ENCODE data around the gene ZNF17. TPM values are rescaled to one million over a fixed set of nuclear protein-coding genes. Genes with fewer than 3 reads are reported as not detected.
A peak's percentile ranks its signal among the peaks of the same experiment; 100 is the strongest.

Gene ZNF17
- total and polyA plus RNA-seq, 4 donors, result 2.1 to 15.8 (median 9.5) TPM

DNA sequence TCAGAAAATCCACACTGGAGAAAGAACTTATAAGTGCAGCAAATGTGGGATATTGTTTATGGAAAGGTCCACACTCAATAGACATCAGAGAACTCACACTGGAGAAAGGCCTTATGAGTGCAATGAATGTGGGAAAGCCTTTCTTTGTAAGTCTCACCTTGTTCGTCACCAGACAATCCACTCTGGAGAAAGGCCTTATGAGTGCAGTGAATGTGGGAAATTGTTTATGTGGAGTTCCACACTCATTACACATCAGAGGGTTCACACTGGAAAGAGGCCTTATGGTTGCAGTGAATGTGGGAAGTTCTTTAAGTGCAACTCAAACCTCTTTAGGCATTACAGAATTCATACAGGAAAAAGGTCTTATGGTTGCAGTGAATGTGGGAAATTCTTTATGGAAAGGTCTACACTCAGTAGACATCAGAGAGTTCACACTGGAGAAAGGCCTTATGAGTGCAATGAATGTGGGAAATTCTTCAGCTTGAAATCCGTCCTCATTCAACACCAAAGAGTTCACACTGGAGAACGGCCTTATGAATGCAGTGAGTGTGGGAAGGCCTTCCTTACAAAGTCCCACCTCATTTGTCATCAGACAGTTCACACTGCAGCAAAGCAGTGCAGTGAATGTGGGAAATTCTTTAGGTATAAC is 33.3 kb upstream of the ZNF17 start:
- peaks cover 13 to 15% of the 10 kb centered on the region in 2 donors for H3K36me3 ChIP-seq (ENCODE audit: control insufficient read depth in 1 of 2, insufficient read depth in 2 of 2, low read length in 1 of 2)
- H3K27ac ChIP-seq (ENCODE audit: low read depth in 1 of 2, low read length in 2 of 2), result no peak overlapping the region
- intact Hi-C loops (cut with DNase I), result no loop called here
- DNase-seq (no peak), ATAC-seq (ENCODE audit: low FRiP score) (no peak)
- peaks cover 21% of the 10 kb centered on the region for H3K9me3 ChIP-seq (ENCODE audit: control insufficient read depth, low read length)
- no peaks in the 10 kb centered on the region for H3K27me3 ChIP-seq (ENCODE audit: control insufficient read depth in 1 of 2, insufficient read depth in 2 of 2, low read length in 1 of 2)
- H3K4me1 ChIP-seq (ENCODE audit: control insufficient read depth in 1 of 2, insufficient read depth in 2 of 2, low read length in 2 of 2), result no peaks in the 10 kb centered on the region
- H3K4me3 ChIP-seq (ENCODE audit: low read length in 2 of 2), result peak overlapping the region in 1 of 2 donors; percentile 6
- 93% methylated on average over 3 of the region's 3 CpGs for WGBS, 2 donors

GRCh38 chr19:57380923-57381322 is 30.0 kb upstream of the ZNF17 start:
- Histone ChIP-seq H3K27ac (ENCODE audit: low read depth in 1 of 2, low read length in 2 of 2) (no peak overlapping the region), H3K4me1 (ENCODE audit: control insufficient read depth in 1 of 2, insufficient read depth in 2 of 2, low read length in 2 of 2) (no peaks in the 10 kb centered on the region), H3K9me3 (ENCODE audit: control insufficient read depth, low read length) (peaks cover 18% of the 10 kb centered on the region), H3K4me3 (ENCODE audit: low read length in 2 of 2) (no peak overlapping the region), H3K27me3 (ENCODE audit: control insufficient read depth in 1 of 2, insufficient read depth in 2 of 2, low read length in 1 of 2) (no peaks in the 10 kb centered on the region), H3K36me3 (ENCODE audit: control insufficient read depth in 1 of 2, insufficient read depth in 2 of 2, low read length in 1 of 2) (peaks cover 11 to 12% of the 10 kb centered on the region in 2 donors)
- intact Hi-C loops (cut with DNase I), result no loop called here
- DNase-seq, result no peak
- ATAC-seq (ENCODE audit: low FRiP score), result no peak

- Histone ChIP-seq H3K9me3 (ENCODE audit: control insufficient read depth, low read length) (peaks cover 7% of the 10 kb centered on the region), H3K36me3 (ENCODE audit: control insufficient read depth in 1 of 2, insufficient read depth in 2 of 2, low read length in 1 of 2) (peaks cover 2 to 4% of the 10 kb centered on the region in 2 donors), H3K4me3 (ENCODE audit: low read length in 2 of 2) (no peak overlapping the region), H3K27me3 (ENCODE audit: control insufficient read depth in 1 of 2, insufficient read depth in 2 of 2, low read length in 1 of 2) (no peaks in the 10 kb centered on the region), H3K4me1 (ENCODE audit: control insufficient read depth in 1 of 2, insufficient read depth in 2 of 2, low read length in 2 of 2) (no peaks in the 10 kb centered on the region), H3K27ac (ENCODE audit: low read depth in 1 of 2, low read length in 2 of 2) (no peak overlapping the region)
- DNase-seq (no peak), ATAC-seq (ENCODE audit: low FRiP score) (no peak)
- intact Hi-C loops (cut with DNase I), result no loop called here
- WGBS, 2 donors, result 84 to 85% methylated on average over 7 of the region's 7 CpGs
These were observed 28.0 kb upstream of the ZNF17 start for GRCh38 chr19:57382806-57383488.

- Histone ChIP-seq H3K9me3 (ENCODE audit: control insufficient read depth, low read length) (peaks cover 5% of the 10 kb centered on the region), H3K36me3 (ENCODE audit: control insufficient read depth in 1 of 2, insufficient read depth in 2 of 2, low read length in 1 of 2) (peaks cover 4% of the 10 kb centered on the region in 2 donors), H3K27ac (ENCODE audit: low read depth in 1 of 2, low read length in 2 of 2) (peak overlapping the region; percentile 57 to 61), H3K27me3 (ENCODE audit: control insufficient read depth in 1 of 2, insufficient read depth in 2 of 2, low read length in 1 of 2) (no peaks in the 10 kb centered on the region), H3K4me1 (ENCODE audit: control insufficient read depth in 1 of 2, insufficient read depth in 2 of 2, low read length in 2 of 2) (peaks cover 0 to 2% of the 10 kb centered on the region in 2 donors), H3K4me3 (ENCODE audit: low read length in 2 of 2) (peak overlapping the region; percentile 27 to 40)
- ATAC-seq (ENCODE audit: low FRiP score) (no peak), DNase-seq (no peak)
- 51 to 52% methylated on average over 11 of the region's 11 CpGs for WGBS, 2 donors
- intact Hi-C loops (cut with DNase I), result no loop called here
These were observed 21.7 kb upstream of the ZNF17 start for GRCh38 chr19:57389194-57389729.

DNA sequence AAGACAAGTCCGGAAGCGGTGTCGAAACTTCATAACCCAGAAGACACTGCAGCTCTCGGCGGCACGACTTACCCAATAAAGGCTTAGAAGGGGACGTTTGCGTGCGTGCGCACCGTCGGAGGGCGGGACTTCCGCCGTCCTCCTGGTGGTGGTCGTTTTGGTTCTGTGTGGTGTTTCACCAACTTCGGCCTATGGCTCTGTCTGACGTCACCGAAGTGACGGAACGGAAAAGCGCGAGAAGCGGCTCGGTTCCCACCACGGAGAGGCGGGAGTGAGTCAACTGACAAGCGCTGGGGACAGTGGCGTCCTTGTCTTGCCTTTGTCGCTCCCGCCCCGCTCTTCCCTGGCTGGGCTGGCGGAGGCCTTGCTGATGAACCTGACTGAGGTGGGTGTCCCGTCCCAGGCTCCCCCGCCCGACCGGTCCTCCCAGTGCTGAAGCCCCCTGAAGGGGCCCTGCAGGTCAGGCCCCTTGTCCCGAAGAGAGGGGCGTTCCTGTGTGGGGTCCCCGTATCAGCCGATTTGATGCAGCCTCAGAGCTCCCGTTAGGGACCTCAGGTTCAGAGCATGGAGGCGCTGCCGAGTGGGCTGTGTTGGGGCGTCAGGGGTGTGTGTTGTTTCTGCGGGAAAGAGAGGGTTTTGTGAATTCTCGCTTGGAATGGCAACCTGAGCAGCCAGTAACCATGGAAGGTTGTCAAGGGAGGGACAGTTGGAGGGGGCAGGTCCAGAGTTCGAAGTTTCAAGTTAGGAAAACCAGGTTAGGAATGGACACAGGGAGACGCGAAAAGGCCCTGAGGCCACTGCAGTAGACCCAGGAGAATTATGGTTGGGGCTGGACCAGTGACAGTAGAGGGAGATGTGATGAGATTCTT is 21.0 kb upstream of the ZNF17 start, which contains the start of gene ZNF548:
ZNF548 (plus strand) TSS at position 125 of the 869 bp plus-strand sequence; CDS start at position 371, 246 bp downstream.
- peak; percentile 100 for ATAC-seq (ENCODE audit: low FRiP score)
- H3K27me3 ChIP-seq (ENCODE audit: control insufficient read depth in 1 of 2, insufficient read depth in 2 of 2, low read length in 1 of 2), result no peaks in the 10 kb centered on the region
- DNase-seq, result peak; percentile 97 to 99
- peaks cover 7% of the 10 kb centered on the region for H3K9me3 ChIP-seq (ENCODE audit: control insufficient read depth, low read length)
- WGBS, 2 donors, result 1% methylated on average over 47 to 50 of the region's 50 CpGs
- H3K36me3 ChIP-seq (ENCODE audit: control insufficient read depth in 1 of 2, insufficient read depth in 2 of 2, low read length in 1 of 2), result peaks cover 4% of the 10 kb centered on the region in 2 donors
- H3K4me3 ChIP-seq (ENCODE audit: low read length in 2 of 2), result peak within 1 kb of the TSS; percentile 42 to 76
- peaks cover 0 to 2% of the 10 kb centered on the region in 2 donors for H3K4me1 ChIP-seq (ENCODE audit: control insufficient read depth in 1 of 2, insufficient read depth in 2 of 2, low read length in 2 of 2)
- peak within 1 kb of the TSS; percentile 61 to 78 for H3K27ac ChIP-seq (ENCODE audit: low read depth in 1 of 2, low read length in 2 of 2)
- intact Hi-C loops (cut with DNase I), result loop anchor here in 1 of 2 donors (2.0 kb wide), 2 partner anchors 21 to 45 kb away; partner anchors contain the start of genes ZNF17 and ZNF749

DNA sequence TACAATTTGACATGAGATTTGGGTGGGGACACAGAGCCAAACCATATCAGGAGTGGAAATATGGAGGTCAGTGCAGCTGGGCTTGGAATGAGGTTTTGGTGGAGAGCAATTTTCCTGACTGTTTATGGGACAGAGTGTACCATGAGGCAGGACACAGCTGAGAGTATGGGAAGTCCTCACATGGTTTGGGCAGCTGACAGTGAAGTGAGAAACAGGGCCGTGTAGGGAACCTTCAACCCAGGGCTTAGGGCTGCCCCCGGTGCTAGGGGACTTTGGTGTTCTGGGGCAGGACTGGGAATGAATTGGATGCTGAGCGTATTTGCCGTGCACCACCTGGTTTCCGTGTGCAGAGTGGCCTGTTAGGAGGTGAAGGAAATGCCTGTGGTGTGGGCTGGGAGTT is 15.3 kb upstream of the ZNF17 start:
- Histone ChIP-seq H3K27me3 (ENCODE audit: control insufficient read depth in 1 of 2, insufficient read depth in 2 of 2, low read length in 1 of 2) (no peaks in the 10 kb centered on the region), H3K36me3 (ENCODE audit: control insufficient read depth in 1 of 2, insufficient read depth in 2 of 2, low read length in 1 of 2) (peaks cover 32 to 38% of the 10 kb centered on the region in 2 donors), H3K4me1 (ENCODE audit: control insufficient read depth in 1 of 2, insufficient read depth in 2 of 2, low read length in 2 of 2) (peaks cover 0 to under 1% of the 10 kb centered on the region in 2 donors), H3K27ac (ENCODE audit: low read depth in 1 of 2, low read length in 2 of 2) (no peak overlapping the region), H3K9me3 (ENCODE audit: control insufficient read depth, low read length) (peaks cover 34% of the 10 kb centered on the region), H3K4me3 (ENCODE audit: low read length in 2 of 2) (no peak overlapping the region)
- 84 to 92% methylated on average over 5 of the region's 5 CpGs for WGBS, 2 donors
- intact Hi-C loops (cut with DNase I), result no loop called here
- no peak for ATAC-seq (ENCODE audit: low FRiP score)
- DNase-seq, result no peak

GRCh38 chr19:57398868-57399267 is 12.1 kb upstream of the ZNF17 start:
- WGBS, 2 donors, result 94 to 96% methylated on average over 5 of the region's 5 CpGs
- no peak overlapping the region for H3K4me3 ChIP-seq (ENCODE audit: low read length in 2 of 2)
- H3K4me1 ChIP-seq (ENCODE audit: control insufficient read depth in 1 of 2, insufficient read depth in 2 of 2, low read length in 2 of 2), result no peaks in the 10 kb centered on the region
- ATAC-seq (ENCODE audit: low FRiP score), result no peak
- intact Hi-C loops (cut with DNase I), result no loop called here
- no peak for DNase-seq
- H3K27ac ChIP-seq (ENCODE audit: low read depth in 1 of 2, low read length in 2 of 2), result no peak overlapping the region
- H3K27me3 ChIP-seq (ENCODE audit: control insufficient read depth in 1 of 2, insufficient read depth in 2 of 2, low read length in 1 of 2), result no peaks in the 10 kb centered on the region
- H3K36me3 ChIP-seq (ENCODE audit: control insufficient read depth in 1 of 2, insufficient read depth in 2 of 2, low read length in 1 of 2), result peaks cover 28 to 34% of the 10 kb centered on the region in 2 donors
- H3K9me3 ChIP-seq (ENCODE audit: control insufficient read depth, low read length), result peaks cover 31% of the 10 kb centered on the region

DNA sequence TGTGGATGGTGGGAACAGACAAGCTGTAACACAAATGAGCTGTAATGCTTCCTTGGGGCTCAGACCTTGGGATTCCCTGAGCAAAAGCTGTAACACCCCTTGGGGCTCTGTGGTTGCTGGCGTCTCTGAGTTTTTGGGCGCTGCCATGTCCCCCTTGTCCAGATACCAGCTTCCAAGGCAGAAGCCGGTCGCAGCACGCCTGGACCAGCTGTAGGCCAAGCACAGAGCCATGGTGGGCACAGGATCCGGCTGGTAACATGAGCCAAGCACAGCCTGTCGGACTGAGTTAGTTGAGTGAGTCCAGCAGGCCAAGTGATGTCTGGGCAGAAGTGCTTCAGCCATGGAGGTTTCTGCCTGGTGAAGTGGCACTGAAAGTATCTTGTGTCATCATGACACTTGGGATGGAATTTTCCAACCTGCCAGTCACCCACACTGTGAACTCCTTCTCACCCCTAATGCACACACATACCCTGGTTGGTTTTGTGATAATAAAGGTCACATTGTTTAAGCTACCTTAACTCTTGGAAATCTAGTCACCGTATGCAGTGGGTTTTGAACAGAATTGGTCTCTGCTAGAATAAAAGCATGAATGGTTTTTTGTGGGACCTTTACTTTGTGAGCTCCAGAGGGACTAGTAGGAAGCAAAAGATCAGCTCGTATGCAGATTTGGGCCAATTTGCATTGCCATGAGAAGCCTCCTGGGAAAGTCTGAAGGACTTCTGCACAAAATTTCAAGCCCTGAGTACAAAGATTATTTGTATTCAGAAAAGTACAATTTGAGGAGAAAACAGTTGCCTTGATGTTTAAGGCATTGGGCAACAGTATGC is 7.0 kb upstream of the ZNF17 start:
- WGBS, 2 donors, result 93% methylated on average over 9 of the region's 9 CpGs
- intact Hi-C loops (cut with DNase I), result no loop called here
- no peak for DNase-seq
- Histone ChIP-seq H3K36me3 (ENCODE audit: control insufficient read depth in 1 of 2, insufficient read depth in 2 of 2, low read length in 1 of 2) (peaks cover 2 to 4% of the 10 kb centered on the region in 2 donors), H3K4me3 (ENCODE audit: low read length in 2 of 2) (no peak overlapping the region), H3K9me3 (ENCODE audit: control insufficient read depth, low read length) (peaks cover 7% of the 10 kb centered on the region), H3K27ac (ENCODE audit: low read depth in 1 of 2, low read length in 2 of 2) (no peak overlapping the region), H3K4me1 (ENCODE audit: control insufficient read depth in 1 of 2, insufficient read depth in 2 of 2, low read length in 2 of 2) (no peaks in the 10 kb centered on the region), H3K27me3 (ENCODE audit: control insufficient read depth in 1 of 2, insufficient read depth in 2 of 2, low read length in 1 of 2) (no peaks in the 10 kb centered on the region)
- no peak for ATAC-seq (ENCODE audit: low FRiP score)

Measured in aorta (tissue), 5 donors.